ENCODE data around the gene SAC3D1. TPM values are rescaled to one million over a fixed set of nuclear protein-coding genes. Genes with fewer than 3 reads are reported as not detected.
A peak's percentile ranks its signal among the peaks of the same experiment; 100 is the strongest.
"Not testable (repeated sequence)": the region's sequence is repeated elsewhere in the genome, so short reads cannot be mapped to it uniquely, and the experiment has no call there.

SAC3D1 gene
- total RNA-seq, 1 donor from 2014 or later: 15.5 TPM

DNA sequence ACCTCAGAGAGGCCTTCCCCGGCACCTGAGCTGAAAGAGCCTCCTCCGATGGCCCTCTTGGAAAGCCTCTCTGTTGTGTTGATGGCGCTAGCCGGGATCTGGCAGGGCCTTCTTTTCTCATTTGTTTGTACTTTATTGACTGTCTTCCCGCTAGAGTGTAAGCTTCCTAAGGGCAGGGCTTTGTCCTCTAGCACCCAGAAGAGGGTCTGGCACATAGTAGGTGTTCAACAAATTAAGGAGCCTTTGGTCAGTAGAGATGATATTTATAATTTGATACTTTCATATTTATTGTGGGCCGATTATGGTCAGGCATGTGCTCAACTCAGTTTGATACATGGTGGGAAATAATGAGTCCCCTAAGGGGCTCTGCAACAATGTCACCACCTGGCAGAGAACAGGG lies 23.1 kb upstream of the SAC3D1 start:
- TF ChIP-seq, protein P1, sequence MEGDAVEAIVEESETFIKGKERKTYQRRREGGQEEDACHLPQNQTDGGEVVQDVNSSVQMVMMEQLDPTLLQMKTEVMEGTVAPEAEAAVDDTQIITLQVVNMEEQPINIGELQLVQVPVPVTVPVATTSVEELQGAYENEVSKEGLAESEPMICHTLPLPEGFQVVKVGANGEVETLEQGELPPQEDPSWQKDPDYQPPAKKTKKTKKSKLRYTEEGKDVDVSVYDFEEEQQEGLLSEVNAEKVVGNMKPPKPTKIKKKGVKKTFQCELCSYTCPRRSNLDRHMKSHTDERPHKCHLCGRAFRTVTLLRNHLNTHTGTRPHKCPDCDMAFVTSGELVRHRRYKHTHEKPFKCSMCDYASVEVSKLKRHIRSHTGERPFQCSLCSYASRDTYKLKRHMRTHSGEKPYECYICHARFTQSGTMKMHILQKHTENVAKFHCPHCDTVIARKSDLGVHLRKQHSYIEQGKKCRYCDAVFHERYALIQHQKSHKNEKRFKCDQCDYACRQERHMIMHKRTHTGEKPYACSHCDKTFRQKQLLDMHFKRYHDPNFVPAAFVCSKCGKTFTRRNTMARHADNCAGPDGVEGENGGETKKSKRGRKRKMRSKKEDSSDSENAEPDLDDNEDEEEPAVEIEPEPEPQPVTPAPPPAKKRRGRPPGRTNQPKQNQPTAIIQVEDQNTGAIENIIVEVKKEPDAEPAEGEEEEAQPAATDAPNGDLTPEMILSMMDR (IDR thresholded peaks at IDR 0.05; ENCODE audit: insufficient read depth, low read length, severe bottlenecking): no peak
- peaks cover 1% of the 10 kb centered on the region for H3K36me3 ChIP-seq (ENCODE audit: control insufficient read depth, insufficient read depth, low read length)
- no peak overlapping the region for H3K4me3 ChIP-seq (ENCODE audit: low read depth, low read length)
- no peaks in the 10 kb centered on the region for H3K27me3 ChIP-seq (ENCODE audit: control insufficient read depth, insufficient read depth, low read length)
- DNase-seq (ENCODE audit: low read depth) (no peak), FAIRE-seq (no peak)

- Histone ChIP-seq H3K27me3 (ENCODE audit: control insufficient read depth, insufficient read depth, low read length) (no peaks in the 10 kb centered on the region), H3K4me3 (ENCODE audit: low read depth, low read length) (no peak overlapping the region), H3K36me3 (ENCODE audit: control insufficient read depth, insufficient read depth, low read length) (peaks cover 1% of the 10 kb centered on the region)
- DNase-seq (ENCODE audit: low read depth): no peak
- FAIRE-seq: peak; percentile 7
- TF ChIP-seq, protein P1 (IDR thresholded peaks at IDR 0.05; ENCODE audit: insufficient read depth, low read length, severe bottlenecking): no peak
Measured at GRCh38 chr11:65019824-65020223, 21.2 kb upstream of the SAC3D1 start.

DNA sequence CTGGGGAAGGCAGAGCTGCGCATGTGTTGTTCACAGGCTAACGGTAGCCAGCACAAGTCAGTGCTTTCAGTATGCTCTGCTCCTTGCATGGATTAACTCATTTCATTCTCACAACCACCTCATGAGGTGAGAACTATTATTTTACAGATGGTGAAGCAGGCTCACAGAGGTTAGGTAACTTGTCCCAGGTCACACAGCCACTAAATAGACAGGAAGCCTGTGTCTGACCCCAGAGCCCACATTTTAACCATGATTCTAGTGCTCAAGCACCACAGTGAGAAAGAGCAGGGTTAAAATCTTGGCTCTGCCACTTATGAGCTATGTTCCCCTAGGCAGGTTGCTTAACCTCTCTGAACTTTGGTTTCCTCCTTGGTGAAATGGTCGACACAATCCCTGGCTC lies 20.0 kb upstream of the SAC3D1 start:
- Histone ChIP-seq H3K27me3 (ENCODE audit: control insufficient read depth, insufficient read depth, low read length) (no peaks in the 10 kb centered on the region), H3K4me3 (ENCODE audit: low read depth, low read length) (no peak overlapping the region), H3K36me3 (ENCODE audit: control insufficient read depth, insufficient read depth, low read length) (peaks cover 1% of the 10 kb centered on the region)
- DNase-seq (ENCODE audit: low read depth) (no peak), FAIRE-seq (no peak)
- TF ChIP-seq, protein P1 (IDR thresholded peaks at IDR 0.05; ENCODE audit: insufficient read depth, low read length, severe bottlenecking): no peak

- Histone ChIP-seq H3K27me3 (ENCODE audit: control insufficient read depth, insufficient read depth, low read length) (no peaks in the 10 kb centered on the region), H3K4me3 (ENCODE audit: low read depth, low read length) (no peak overlapping the region), H3K36me3 (ENCODE audit: control insufficient read depth, insufficient read depth, low read length) (peaks cover 1% of the 10 kb centered on the region)
- DNase-seq (ENCODE audit: low read depth) (no peak), FAIRE-seq (no peak)
- TF ChIP-seq, protein P1 (IDR thresholded peaks at IDR 0.05; ENCODE audit: insufficient read depth, low read length, severe bottlenecking): no peak
Measured at GRCh38 chr11:65021509-65021908, 19.5 kb upstream of the SAC3D1 start.

DNA sequence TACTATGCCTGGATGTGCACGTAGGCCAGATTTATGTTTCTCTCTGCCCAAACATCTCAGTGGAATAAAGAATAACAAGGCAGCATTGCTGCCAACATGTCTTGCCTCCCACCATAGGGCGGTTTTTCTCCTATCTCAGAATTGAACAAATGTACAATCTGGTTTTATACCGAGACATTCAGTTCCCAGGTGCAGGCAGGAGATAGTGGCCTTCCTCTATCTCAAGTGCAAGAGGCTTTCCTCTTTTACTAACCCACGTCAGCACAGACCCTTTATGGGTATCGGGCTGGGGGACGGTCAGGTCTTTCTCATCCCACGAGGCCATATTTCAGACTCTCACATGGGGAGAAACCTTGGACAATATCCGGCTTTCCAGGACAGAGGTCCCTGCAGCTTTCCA lies 17.5 kb upstream of the SAC3D1 start:
- not testable (repeated sequence) for H3K36me3 ChIP-seq (ENCODE audit: control insufficient read depth, insufficient read depth, low read length); H3K4me3 ChIP-seq (ENCODE audit: low read depth, low read length); DNase-seq (ENCODE audit: low read depth); H3K27me3 ChIP-seq (ENCODE audit: control insufficient read depth, insufficient read depth, low read length); FAIRE-seq

GRCh38 chr11:65026810-65027209 lies 14.2 kb upstream of the SAC3D1 start:
- H3K4me3 ChIP-seq (ENCODE audit: low read depth, low read length): peak overlapping the region; percentile 68
- no peak for FAIRE-seq

More at GRCh38 chr11:65026810-65027209, 14.2 kb upstream of the SAC3D1 start:
- DNase-seq (ENCODE audit: low read depth): peak; percentile 82
- Histone ChIP-seq H3K36me3 (ENCODE audit: control insufficient read depth, insufficient read depth, low read length) (peaks cover 1% of the 10 kb centered on the region), H3K27me3 (ENCODE audit: control insufficient read depth, insufficient read depth, low read length) (no peaks in the 10 kb centered on the region)
- TF ChIP-seq, protein P1 (IDR thresholded peaks at IDR 0.05; ENCODE audit: insufficient read depth, low read length, severe bottlenecking): no peak
